GM12878 (cell line): ENCODE results near the gene PLGRKT. TPM values are rescaled to one million over a fixed set of nuclear protein-coding genes. Genes with fewer than 3 reads are reported as not detected.
"Not testable (repeated sequence)": the region's sequence is repeated elsewhere in the genome, so short reads cannot be mapped to it uniquely, and the experiment has no call there.

Experiments
- ATAC-seq: fragments of 200-7000 bp; cut with Tn5 transposase; 3 replicates; pipeline ENCODE4 v1.9.1; 2020; ENCODE audit warnings: mild to moderate bottlenecking, moderate library complexity
- BruUV-seq: library from RNA; stranded (reverse); fragments of 400-500 nt; replicated peaks from 2 replicates; lab custom pipeline; 2021; lab: Mats Ljungman, UMichigan
- CTCF ChIA-PET: fragments of 300-600 bp; sonication (Branson Sonifier 250); formaldehyde crosslinking; extraction: SDS; loops from one replicate; lab custom pipeline; 2021; ENCODE audit warnings: inconsistent platforms; lab: Yijun Ruan, JAX
- POLR2A ChIA-PET: fragments of 350-600 bp; formaldehyde crosslinking; extraction: SDS; loops from one replicate; lab custom pipeline; 2021; ENCODE audit warnings: inconsistent platforms; lab: Charles Lee
- RAD21 ChIA-PET: fragments of 300-600 bp; sonication (Branson Sonifier 250); formaldehyde crosslinking; loops from one replicate; lab custom pipeline; 2023; ENCODE audit warnings: antibody characterized with exemption; ENCODE audit not compliant: unreplicated experiment; lab: Charles Lee
- SMC1A ChIA-PET: fragments of 300-600 bp; sonication (Branson Sonifier 250); formaldehyde crosslinking; loops from one replicate; lab custom pipeline; 2023; ENCODE audit not compliant: unreplicated experiment, uncharacterized antibody; lab: Charles Lee
- DNase-seq: peaks from one replicate; pipeline ENCODE4 v3.0.0-alpha.2; 2011; ENCODE audit warnings: low read depth, low spot score
- FAIRE-seq: peaks from 3 replicates; lab custom pipeline; 2011; peaks lifted over from hg19 to GRCh38; lab: Jason Lieb, UNC
- H2AFZ ChIP-seq: 2 replicates; pipeline ENCODE4 v1.6.0; 2011; ENCODE audit warnings: low read depth, low read length, control low read depth; ENCODE audit not compliant: control insufficient read depth
- H3K27ac ChIP-seq: 2 replicates; pipeline ENCODE4 v1.5.1; 2011; ENCODE audit warnings: control low read depth; ENCODE audit not compliant: control insufficient read depth, insufficient read depth
- H3K27me3 ChIP-seq, 2 experiments: replicated peaks in 1 of 2; 2 replicates each; pipeline versions ENCODE4 v1.6.0 to v1.6.1; 2011; ENCODE audit warnings: low read length in 1 of 2; ENCODE audit not compliant: control insufficient read depth in 2 of 2, insufficient read depth in 2 of 2
- H3K36me3 ChIP-seq, 2 experiments: 2 replicates each; pipeline ENCODE4 v1.5.1; 2011; ENCODE audit warnings: low read length in 1 of 2; ENCODE audit not compliant: control insufficient read depth in 2 of 2, insufficient read depth in 2 of 2
- H3K4me1 ChIP-seq: 2 replicates; pipeline ENCODE4 v1.6.1; 2011; ENCODE audit warnings: mild to moderate bottlenecking, low read length, moderate library complexity, mixed read lengths; ENCODE audit not compliant: control insufficient read depth, insufficient read depth
- H3K4me2 ChIP-seq: 2 replicates; pipeline ENCODE4 v1.6.0; 2011; ENCODE audit warnings: control low read depth; ENCODE audit not compliant: control insufficient read depth, insufficient read depth
- H3K4me3 ChIP-seq: fragments of 200-600 bp; sonication (generic); 2 replicates; pipeline ENCODE4 v1.5.1; 2016
- H3K79me2 ChIP-seq: 2 replicates; pipeline ENCODE4 v1.6.0; 2011; ENCODE audit warnings: low read length; ENCODE audit not compliant: control insufficient read depth, insufficient read depth
- H3K9ac ChIP-seq: 2 replicates; pipeline ENCODE4 v1.8.0; 2011; ENCODE audit warnings: low read length, control low read depth, mixed read lengths; ENCODE audit not compliant: control insufficient read depth, insufficient read depth
- H3K9me3 ChIP-seq: replicated peaks from 3 replicates; pipeline ENCODE4 v1.5.1; 2011; ENCODE audit warnings: mild to moderate bottlenecking, low read length; ENCODE audit not compliant: control insufficient read depth, insufficient read depth
- H4K20me1 ChIP-seq: 2 replicates; pipeline ENCODE4 v1.6.0; 2011; ENCODE audit not compliant: control insufficient read depth, insufficient read depth
- ASH2L ChIP-seq: fragments of 300-600, 200-600 bp; sonication (generic); IDR thresholded peaks from 2 replicates; pipeline ENCODE4 v1.6.1; 2017; ENCODE audit warnings: low read depth, mild to moderate bottlenecking, borderline replicate concordance
- EZH2 ChIP-seq: IDR thresholded peaks from 2 replicates; pipeline ENCODE4 v1.6.1; 2012; ENCODE audit warnings: low read depth, mild to moderate bottlenecking, control low read depth, inconsistent platforms, low read length, borderline replicate concordance; ENCODE audit not compliant: control insufficient read depth
- IKZF1 ChIP-seq: fragments of 450-650 bp; conservative IDR thresholded peaks from 2 replicates; pipeline ENCODE4 v1.6.1; 2017; ENCODE audit warnings: antibody characterized with exemption, mild to moderate bottlenecking
- KAT2A ChIP-seq: conservative IDR thresholded peaks from 2 replicates; pipeline ENCODE4 v1.6.1; 2011; ENCODE audit warnings: low read depth, low read length; ENCODE audit not compliant: control insufficient read depth
- MYB ChIP-seq: fragments of 150-350 bp; IDR thresholded peaks from 2 replicates; pipeline ENCODE4 v1.6.1; 2014; ENCODE audit warnings: mild to moderate bottlenecking, low read depth, low read length, borderline replicate concordance
- SMARCA5 ChIP-seq: fragments of 450-650 bp; IDR thresholded peaks from 2 replicates; pipeline ENCODE4 v1.6.1; 2017; ENCODE audit warnings: mild to moderate bottlenecking
- WGBS: methylation state at CpG from one replicate; pipeline ENCODE4 v1.1.6; 2016; ENCODE audit warnings: low lambda C conversion rate; ENCODE audit not compliant: insufficient replicate concordance, insufficient coverage; ENCODE audit errors: missing lambda C conversion rate; 5-methylcytosine and 5-hydroxymethylcytosine counted together
- in situ Hi-C: fragments of 300-500 bp; cut with MboI; formaldehyde crosslinking; loops from 9 replicates; pipeline ENCODE4 v1.14.3; 2018; ENCODE audit warnings: mixed read lengths
- intact Hi-C: fragments of 100-400 bp; cut with micrococcal nuclease; formaldehyde crosslinking; loops from one replicate; pipeline ENCODE4 v1.14.2; 2022; ENCODE audit not compliant: unreplicated experiment
- polyA plus RNA-seq, 11 experiments: library from polyadenylated mRNA; depleted of rRNA in 4 of 11; unstranded in 6 of 11; stranded (reverse) in 5 of 11; fragments of >200 nt; fragmentation: Nextera tagmentation in 4 of 11; fragmentation: Illumina TruSeq in 1 of 11; extraction: Ambion mirVana in 4 of 11; extraction: Trizol in 1 of 11; gene quantifications; 1 replicate in 1 of 11; 2 replicates in 10 of 11; pipeline versions ENCODE4 v1.2.1 to v1.2.3, GENCODE V29; 2011 to 2016; ENCODE audit warnings: inconsistent platforms in 2 of 11, missing spikeins in 2 of 11, low read depth in 1 of 11
- total RNA-seq, 4 experiments: library from RNA; depleted of rRNA in 3 of 4; stranded (reverse); fragments of >200 nt in 3 of 4; fragmentation: Illumina TruSeq in 1 of 4; extraction: Trizol in 1 of 4; gene quantifications; 2 replicates each; pipeline versions ENCODE4 v1.2.1 to v1.2.3, GENCODE V29; 2013 to 2021
- TF ChIP-seq, protein P1 (sequence below): IDR thresholded peaks from 2 replicates; pipeline ENCODE4 v1.6.1; 2012; ENCODE audit warnings: mild to moderate bottlenecking, low read depth, low read length

Gene PLGRKT
- total and polyA plus RNA-seq, 10 of the 15 experiments (the other 5 are each of a cell fraction or from before 2014, with no cell fraction given) = 25.2 to 72.3 (median 38.4) TPM

DNA sequence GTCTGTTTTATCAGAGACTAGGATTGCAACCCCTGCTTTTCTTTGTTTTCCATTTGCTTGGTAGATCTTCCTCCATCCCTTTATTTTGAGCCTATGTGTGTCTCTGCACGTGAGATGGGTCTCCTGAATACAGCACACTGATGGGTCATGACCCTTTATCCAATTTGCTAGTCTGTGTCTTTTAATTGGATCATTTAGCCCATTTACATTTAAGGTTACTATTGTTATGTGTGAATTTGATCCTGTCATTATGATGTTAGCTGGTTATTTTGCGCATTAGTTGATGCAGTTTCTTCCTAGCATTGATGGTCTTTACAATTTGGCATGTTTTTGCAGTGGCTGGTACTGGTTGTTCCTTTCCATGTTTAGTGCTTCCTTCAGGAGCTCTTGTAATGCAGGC, 37.9 kb upstream of the PLGRKT start:
- POLR2A ChIA-PET, H2AFZ ChIP-seq, intact Hi-C loops, H3K27ac ChIP-seq, CTCF ChIA-PET, H3K9ac ChIP-seq, DNase-seq, H3K79me2 ChIP-seq, H4K20me1 ChIP-seq, RAD21 ChIA-PET, BruUV-seq, H3K27me3 ChIP-seq, H3K4me3 ChIP-seq, H3K36me3 ChIP-seq, H3K9me3 ChIP-seq, ATAC-seq, in situ Hi-C loops, FAIRE-seq, H3K4me2 ChIP-seq: not testable (repeated sequence)
- WGBS = 82% methylated on average over 2 of the region's 2 CpGs
- H3K4me1 ChIP-seq = peaks cover 17% of the 10 kb centered on the region
- SMC1A ChIA-PET = interaction anchor here (1.3 to 7.6 kb wide), 5 partner anchors 10 to 109 kb away, joined by 3 to 74 read pairs (median 19); partner anchors contain the start of gene CD274

- no TSS peak for BruUV-seq
- DNase-seq = no peak
Observed at GRCh38 chr9:5470816-5471215, 33.1 kb upstream of the PLGRKT start.

More at GRCh38 chr9:5470816-5471215, 33.1 kb upstream of the PLGRKT start:
- Histone ChIP-seq H3K27ac (no peak overlapping the region), H3K4me3 (no peak overlapping the region)
- 97% methylated on average over 3 of the region's 3 CpGs for WGBS
- intact Hi-C loops = no loop called here
- TF ChIP-seq, protein P1, sequence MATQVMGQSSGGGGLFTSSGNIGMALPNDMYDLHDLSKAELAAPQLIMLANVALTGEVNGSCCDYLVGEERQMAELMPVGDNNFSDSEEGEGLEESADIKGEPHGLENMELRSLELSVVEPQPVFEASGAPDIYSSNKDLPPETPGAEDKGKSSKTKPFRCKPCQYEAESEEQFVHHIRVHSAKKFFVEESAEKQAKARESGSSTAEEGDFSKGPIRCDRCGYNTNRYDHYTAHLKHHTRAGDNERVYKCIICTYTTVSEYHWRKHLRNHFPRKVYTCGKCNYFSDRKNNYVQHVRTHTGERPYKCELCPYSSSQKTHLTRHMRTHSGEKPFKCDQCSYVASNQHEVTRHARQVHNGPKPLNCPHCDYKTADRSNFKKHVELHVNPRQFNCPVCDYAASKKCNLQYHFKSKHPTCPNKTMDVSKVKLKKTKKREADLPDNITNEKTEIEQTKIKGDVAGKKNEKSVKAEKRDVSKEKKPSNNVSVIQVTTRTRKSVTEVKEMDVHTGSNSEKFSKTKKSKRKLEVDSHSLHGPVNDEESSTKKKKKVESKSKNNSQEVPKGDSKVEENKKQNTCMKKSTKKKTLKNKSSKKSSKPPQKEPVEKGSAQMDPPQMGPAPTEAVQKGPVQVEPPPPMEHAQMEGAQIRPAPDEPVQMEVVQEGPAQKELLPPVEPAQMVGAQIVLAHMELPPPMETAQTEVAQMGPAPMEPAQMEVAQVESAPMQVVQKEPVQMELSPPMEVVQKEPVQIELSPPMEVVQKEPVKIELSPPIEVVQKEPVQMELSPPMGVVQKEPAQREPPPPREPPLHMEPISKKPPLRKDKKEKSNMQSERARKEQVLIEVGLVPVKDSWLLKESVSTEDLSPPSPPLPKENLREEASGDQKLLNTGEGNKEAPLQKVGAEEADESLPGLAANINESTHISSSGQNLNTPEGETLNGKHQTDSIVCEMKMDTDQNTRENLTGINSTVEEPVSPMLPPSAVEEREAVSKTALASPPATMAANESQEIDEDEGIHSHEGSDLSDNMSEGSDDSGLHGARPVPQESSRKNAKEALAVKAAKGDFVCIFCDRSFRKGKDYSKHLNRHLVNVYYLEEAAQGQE = no peak
- TF ChIP-seq MYB (no peak), ASH2L (no peak), EZH2 (no peak), KAT2A (no peak), SMARCA5 (no peak), IKZF1 (no peak)
- TF ChIP-seq, all 136 proteins: peak for 0
- ChIA-PET CTCF (interaction anchor here (0.8 kb wide), 1 partner anchor 10 kb away, joined by 3 read pairs; no protein-coding TSS in a partner anchor), SMC1A (interaction anchor here (0.7 kb wide), 1 partner anchor 40 kb away, joined by 3 read pairs; no protein-coding TSS in a partner anchor), POLR2A (no interaction called here), RAD21 (interaction anchor here (1.3 kb wide), 1 partner anchor 10 kb away, joined by 3 read pairs; no protein-coding TSS in a partner anchor)
- in situ Hi-C loops = no loop called here
- Histone ChIP-seq H3K27me3 (no peaks in the 10 kb centered on the region), H2AFZ (no peak overlapping the region), H3K9me3 (no peaks in the 10 kb centered on the region), H3K9ac (no peak overlapping the region), H4K20me1 (no peaks in the 10 kb centered on the region), H3K36me3 (peaks cover 2 to 13% of the 10 kb centered on the region in 2 experiments), H3K79me2 (no peaks in the 10 kb centered on the region), H3K4me1 (peaks cover 4% of the 10 kb centered on the region), H3K4me2 (no peak overlapping the region)
- FAIRE-seq (no peak), ATAC-seq (no peak; the same call in 2 of the 3 replicates)
